GM19023 (cell line): ENCODE results near the gene PXT1.
"Not testable (repeated sequence)": the region's sequence is repeated elsewhere in the genome, so short reads cannot be mapped to it uniquely, and the experiment has no call there.

Source experiments
- ATAC-seq: cut with Tn5 transposase; IDR thresholded peaks from one replicate; pipeline ENCODE4 v1.9.1; 2021; ENCODE audit warnings: mild to moderate bottlenecking, moderate library complexity; ENCODE audit not compliant: unreplicated experiment

Gene PXT1

DNA sequence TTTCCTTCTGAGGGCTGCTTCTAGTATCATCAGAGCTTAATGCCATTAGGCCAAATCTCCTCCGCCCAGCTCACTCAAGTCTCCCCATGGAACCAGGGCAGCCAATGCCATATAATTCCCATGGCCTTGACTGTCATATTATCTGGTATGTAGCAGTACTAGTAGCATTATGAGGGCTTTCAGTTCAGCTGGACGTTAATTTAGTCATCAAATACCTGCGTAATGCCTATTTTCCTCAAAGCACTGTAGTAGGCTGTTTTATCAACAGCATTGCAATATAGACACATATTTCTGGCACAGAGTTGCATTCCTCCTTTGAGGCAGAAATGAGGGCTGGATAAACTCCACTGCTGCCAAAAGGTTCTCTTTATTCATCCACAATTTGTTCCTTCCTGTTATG is 1.8 kb upstream of the PXT1 start:
- ATAC-seq = no peak

DNA sequence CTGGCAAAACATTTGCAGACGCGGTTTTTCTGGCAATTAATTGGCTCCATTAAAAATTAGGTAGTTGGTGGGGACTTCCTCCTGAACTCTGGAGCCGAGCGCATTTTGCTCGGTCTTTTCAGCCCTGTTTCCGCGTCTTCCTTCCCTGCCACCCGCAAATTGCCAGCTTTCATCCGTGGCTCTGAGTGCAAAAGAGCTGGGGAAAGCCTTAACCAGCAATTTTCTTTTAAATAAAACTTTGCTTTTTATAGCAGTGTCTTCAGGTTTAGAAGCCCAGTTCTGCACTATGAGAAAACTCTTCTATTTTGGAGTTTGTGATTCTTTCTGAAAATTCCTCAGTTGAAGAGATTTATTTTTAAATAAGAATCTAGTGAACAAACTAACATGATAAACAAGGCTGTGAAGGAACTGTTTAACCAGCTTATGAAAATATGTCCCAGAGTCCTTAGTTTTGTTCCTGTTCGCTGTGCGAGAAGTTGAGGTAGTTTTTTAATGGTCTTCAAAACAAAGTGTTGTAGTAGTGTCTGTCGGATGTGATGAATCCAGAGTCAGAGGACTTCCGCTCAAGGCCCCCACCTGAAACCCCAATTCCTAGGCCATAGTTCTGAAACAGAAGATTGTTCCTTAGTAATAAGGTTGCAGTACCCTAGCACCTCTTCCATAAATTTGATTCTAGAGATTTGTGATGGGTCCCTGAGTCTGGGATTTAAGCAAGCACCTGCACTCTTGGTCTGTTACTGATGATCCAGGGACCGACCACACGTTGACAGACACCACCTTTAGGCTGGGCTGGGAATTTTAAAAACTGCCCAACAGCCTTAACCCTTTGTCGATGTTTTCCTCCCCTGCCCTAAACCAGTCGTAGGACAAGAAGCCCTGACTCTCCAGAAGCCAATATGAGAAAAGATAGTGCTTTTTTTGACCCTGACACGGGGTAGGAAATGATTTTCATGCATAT is 1.1 kb upstream of the PXT1 start:
- no peak for ATAC-seq

DNA sequence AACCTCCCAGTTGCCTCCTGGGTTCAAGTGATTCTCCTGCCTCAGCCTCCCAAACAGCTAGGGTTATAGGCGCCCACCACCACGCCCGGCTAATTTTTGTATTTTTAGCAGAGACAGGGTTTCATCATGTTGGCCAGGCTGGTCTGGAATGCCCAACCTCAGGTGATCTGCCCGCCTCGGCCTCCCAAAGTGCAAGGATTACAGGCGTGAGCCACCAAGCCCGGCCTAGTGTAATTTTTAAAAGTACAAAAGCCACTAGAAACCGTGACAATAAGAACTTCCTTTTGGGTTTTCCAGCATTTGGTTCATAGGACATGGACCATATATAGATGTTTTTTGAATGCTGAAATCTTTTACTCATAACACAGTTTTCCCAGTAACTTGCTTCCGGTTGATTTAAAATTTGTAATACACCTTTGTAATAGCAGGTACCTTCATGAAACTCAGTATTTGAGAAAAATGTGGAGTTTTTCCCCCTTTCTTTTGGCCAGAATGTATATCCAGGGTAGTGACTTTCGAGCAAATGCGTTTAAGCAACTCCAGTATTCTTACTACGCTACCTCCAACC is 467 bp downstream of the PXT1 start:
- no peak for ATAC-seq

DNA sequence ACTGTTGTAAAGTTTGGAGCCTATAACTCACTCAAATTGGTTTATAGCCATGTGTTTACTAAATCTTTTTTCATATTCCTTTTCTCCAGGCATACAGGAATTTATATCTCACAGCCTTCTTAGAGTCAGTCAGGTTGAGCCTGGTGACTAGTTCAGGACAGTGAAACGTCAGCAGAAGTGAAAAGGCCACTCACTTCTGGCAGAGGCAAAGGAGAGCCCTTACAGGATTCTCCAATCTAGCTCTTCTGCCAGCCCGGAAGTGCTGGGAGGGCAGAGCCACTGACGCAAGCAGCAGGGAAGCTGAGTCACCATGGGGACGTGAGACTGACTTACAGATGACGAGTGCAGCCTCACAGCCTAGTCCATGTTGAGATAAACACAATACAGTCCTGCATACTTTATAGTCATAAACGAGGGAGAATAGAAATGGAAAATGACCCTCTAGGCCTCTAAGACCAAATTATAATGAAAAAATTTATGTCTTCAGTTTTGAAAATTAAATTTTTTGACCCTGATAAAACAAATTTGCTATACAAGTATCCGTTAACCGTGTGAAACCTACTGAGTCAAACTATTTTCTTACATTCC is 1.3 kb downstream of the PXT1 start:
- ATAC-seq = peak; percentile 44

DNA sequence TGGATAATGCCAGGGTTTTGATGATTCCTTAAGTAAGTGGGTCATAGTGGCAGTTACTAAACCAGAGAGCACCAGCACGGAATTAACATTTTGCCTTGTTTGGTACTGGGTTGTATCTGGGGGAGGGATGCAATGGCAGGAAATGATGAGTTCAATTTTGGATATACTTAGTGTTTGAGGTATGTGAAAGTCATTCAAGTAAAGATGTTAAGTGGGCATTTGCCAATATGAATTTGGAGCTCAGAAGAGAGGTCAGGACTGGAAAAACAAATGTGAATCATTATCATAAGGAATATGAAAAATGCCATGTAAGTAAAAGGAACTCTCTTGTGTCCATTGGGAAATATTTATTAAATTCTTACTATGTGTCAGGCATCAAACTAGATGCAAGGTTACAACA is 6.2 kb downstream of the PXT1 start:
- ATAC-seq = no peak

DNA sequence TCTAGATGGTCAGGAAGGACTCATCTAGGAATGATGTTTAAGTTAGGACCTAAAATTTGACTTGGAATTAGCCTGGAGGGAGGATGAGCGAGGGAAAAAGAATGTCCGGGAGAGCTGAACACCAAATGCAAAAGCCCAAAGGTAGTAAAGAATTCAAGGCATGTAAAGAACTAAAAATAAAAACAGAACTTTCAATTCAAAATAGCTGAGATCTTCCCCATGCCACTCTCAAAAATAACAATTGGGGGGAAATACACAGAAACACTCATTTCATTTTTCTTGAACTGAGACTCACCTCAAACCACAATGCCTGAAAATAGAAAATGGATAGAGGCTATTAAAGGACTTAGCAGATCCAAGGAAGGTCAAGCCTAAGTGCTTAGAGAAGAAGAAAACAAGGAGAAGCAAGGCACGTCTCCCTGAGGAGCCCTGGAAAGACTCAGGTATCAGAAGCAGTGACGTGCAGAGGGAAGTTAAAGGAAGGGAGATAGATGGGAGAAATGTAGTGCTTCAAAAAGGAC is 10.4 kb downstream of the PXT1 start:
- ATAC-seq = no peak

DNA sequence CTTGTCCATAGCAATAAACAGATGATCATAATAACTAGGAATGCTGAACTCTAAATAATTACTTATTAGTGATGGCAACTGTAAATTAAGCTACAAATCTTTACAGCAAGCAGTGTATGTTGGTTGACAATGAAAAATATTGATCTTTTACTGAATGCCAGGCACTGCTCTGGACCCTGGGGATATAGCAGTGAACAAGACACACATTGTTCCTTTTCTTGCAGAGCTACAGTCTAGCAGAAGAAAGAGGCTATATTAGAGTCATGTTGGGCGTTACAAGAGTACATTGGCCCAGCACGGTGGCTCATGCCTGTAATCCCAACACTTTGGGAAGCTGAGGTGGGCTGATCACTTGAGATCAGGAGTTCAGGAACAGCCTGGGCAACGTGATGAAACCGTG is 11.5 kb downstream of the PXT1 start:
- ATAC-seq = no peak

DNA sequence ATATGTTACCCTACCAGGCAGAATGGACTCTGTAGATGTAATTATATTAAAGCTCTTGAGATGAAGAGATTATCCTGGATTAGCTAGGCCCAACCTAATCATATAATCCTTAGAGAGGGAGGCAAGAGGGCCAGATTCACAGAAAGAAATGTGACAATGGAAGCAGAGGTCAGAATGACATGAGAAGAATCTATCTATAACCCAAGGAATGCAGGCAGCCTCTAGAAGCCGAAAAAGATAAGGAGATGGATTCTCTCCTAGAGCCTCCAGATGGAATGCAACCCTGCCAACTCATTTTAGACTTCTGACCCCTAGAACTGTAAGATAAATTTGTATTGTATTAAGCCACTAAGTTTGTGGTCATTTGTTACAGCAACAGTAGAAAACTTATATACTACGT is 12.3 kb downstream of the PXT1 start:
- no peak for ATAC-seq

DNA sequence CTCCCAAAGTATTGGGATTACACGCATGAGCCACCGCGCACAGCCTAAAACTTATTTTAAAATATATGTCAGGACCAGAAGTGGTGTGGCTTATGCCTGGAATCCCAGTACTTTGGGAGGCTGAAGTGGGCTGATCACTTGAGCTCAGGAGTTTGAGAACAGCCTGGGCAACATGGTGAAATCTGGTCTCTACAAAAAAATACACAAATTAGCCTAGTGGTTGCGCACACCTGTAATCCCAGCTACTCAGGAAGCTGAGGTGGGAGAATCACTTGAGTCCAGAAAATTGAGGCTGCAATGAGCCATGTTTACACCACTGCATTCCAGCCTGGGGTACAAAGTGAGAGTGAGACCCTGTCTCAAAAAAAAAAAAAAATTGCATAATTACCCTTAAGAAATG is 13.7 kb downstream of the PXT1 start:
- no peak for ATAC-seq

DNA sequence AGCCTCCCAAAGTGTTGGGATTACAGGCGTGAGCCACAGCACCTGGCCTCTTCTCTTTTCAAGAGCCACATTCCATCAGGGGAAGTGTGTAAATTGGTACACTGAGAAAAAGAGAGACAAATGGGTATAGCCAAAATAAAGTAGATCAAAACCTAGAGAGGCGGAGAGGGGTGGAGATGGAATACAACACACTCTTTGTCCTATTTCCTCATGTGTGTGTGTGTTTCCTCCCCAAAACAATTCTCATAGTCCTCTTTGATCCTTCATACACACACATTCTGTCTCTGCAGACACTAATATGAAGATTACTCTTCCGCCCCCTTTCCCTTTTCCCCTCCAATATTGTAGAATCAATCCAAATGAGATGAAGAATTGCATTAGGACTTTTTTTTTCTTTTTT is 16.0 kb downstream of the PXT1 start:
- ATAC-seq = no peak

DNA sequence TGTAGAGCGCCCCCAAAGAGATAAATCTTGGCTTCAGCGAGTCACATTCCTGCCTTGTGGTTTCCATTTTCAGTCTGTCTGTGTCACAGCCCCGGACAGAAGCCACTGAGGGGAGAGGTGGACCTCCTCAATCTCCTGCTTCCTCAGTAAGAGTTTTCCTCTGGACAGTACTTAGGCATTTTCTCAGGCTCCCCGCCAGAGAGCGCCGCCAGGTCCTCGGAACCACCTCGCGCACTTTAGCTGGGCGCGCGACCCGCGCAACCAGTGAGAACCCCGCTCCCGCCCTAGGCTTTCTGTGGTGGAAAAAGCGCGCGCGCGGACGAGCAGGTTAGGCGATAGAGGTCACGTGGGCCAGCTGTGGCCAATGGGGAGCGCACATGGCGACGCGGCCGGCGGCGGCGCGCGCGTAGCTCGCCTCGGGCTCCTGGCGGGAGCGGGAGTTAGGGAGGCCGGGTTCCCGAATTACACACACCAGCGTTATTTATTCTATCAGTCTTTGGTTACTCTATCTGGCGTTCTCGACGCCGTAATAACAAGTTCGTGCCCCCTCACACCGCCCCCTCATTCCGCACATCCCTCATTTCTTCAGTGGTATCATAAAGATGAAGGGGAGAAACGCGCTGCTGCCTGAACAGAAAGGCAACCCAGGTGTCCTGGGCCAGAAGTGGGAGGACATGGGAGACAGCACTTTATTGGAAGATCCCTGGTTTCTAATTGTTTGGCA is 19.4 kb downstream of the PXT1 start:
- peak; percentile 95 for ATAC-seq

DNA sequence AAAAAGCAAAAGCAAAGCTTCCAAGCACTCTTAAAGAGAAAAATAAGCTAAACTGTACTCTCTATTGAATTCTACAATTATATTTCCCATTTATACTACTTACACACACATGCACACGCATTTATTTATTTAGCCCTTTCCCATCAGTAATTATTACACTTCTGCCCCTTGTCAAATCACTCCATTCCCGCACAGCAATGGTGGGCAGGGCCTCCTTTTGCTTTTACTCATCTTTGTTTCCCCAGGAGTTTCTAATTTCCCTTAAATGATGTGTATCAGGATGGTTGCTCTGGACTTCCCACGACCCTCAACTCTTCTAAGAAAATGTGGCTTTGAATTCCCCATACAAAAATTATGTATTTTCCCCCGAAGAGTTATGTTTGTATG is 19.9 kb downstream of the PXT1 start:
- no peak for ATAC-seq

DNA sequence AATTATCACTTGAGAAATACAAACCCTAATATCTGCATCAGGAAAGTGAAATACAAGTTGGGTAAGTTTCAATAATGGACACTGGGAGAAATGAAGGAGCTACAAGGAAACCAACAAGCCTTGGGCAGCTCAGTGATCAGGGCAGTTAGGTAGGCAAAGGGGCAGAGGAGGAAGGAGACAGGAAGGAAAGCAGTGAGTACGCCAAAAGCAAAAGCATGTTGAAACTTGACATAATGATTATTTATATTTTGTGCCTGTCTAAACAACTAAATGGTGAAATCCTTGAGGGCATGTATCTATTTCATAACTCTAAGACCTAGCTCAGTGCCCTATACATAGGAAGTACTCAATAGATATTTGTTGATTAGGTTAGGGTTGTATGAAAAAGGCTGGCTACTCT is 23.3 kb downstream of the PXT1 start:
- no peak for ATAC-seq

DNA sequence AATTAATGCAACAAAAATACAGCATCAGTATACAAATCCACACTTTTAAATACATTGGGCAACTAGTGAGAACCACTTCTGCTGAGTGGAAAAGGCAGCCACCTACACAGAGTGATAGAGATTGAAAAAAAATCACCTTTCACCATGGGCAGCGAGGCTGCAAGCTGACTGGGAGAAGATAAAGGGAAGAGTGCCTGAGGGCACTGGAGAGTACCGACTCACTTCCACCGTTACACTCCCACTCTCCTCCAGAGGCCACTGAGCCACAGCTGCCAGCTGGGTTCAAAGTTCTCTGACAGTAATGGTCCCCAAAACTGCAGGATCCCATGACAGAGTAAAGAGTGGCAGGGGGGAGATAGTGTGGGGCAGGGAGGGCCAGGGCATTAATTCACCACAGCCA is 24.1 kb downstream of the PXT1 start:
- no peak for ATAC-seq

DNA sequence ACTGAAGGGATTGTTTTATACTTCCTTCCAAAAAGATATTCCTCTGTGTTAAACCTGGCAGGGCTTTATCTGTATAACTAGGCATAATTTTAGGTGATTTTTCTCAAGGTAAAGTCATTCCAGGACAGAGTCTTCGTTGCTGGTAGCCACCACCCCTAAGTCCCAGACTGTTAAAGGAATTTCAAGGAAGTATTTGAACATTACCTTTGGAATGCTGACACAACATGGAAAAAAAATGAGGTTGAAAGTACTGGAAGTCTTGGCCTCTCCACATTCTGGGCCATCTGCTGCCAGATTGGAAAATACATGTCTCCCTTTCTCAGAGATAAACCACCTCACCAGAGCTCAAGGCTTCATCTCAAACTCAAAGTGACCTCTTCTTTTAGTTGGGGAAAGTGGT is 28.2 kb downstream of the PXT1 start:
- ATAC-seq = no peak

DNA sequence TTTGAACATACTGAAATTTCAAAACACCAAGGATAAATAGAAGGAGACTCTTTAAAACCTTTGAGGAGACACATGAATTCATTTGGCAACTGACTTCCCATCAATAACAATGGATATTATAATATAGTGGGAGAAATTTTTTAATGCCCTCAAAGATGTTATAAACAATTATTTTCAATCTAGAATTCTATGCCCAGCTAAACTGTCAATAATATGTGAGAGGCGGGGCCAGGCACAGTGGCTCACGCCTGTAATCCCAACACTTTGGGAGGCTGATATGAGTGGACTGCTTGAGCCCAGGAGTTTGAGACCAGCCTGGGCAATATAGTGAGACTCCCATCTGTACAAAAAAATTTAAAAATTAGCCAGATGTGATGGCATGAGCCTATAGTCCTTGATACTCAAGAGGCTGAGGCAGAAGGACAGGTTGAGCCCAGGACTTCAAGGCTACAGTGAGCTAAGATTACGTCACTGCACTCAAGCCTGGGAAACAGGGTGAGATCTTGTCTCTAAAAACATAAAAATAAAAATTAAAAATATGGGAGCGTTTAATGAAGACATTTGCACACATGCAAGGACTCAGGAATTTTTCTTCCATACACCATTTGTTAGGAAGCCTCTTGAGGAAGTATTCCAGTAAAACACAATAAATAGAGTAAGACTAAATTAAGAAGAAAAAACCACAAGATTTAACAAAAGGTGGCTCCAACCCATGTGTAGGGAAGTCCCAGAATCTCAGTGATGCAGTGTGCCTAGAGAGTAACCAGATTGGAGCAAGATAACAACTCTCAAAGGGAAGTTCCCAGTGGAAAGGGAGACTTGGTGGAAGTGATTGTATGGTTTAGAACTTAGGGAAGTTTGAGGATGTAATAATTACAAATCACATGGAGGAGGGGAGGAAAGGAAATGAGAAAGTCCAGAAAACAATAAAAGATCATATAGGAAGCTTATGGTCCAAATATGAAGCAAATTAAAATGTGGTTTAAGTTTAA is 28.9 kb downstream of the PXT1 start:
- no peak for ATAC-seq

DNA sequence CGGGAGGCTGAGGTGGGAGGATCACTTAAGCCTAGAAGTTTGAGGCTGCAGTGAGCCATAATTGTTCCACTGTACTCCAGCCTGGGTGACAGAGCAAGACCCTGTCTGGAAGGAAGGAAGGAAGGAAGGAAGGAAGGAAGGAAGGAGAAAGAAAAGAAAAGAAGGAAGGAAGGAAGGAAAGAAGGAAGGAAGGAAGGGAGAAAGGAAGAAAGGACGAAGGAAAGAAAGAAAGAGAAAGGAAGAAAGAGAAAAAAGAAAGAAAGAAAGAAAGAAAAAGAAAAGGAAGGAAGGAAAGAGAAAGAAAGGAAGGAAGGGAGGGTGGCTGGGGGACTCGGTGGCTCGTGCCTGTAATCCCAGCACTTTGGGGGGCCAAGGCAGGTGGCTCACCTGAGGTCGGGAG is 32.9 kb downstream of the PXT1 start:
- not testable (repeated sequence) for ATAC-seq

DNA sequence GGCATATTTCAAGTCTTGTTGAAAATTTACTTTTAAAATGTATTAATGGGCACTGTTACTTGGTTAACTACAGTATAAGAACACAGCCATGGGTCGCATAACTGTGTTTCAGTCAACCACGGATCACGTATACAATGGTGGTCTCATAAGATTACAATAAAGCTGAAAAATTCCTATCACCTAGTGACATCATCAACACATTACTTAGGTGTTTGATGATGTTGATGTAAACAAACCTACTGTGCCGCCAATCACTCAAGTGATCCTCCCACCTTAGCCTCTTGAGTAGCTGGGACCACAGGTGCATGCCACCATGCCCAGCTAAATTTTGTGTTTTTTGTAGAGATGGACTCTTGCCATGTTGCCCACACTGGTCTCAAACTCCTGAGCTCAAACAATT is 38.5 kb downstream of the PXT1 start:
- ATAC-seq = no peak

DNA sequence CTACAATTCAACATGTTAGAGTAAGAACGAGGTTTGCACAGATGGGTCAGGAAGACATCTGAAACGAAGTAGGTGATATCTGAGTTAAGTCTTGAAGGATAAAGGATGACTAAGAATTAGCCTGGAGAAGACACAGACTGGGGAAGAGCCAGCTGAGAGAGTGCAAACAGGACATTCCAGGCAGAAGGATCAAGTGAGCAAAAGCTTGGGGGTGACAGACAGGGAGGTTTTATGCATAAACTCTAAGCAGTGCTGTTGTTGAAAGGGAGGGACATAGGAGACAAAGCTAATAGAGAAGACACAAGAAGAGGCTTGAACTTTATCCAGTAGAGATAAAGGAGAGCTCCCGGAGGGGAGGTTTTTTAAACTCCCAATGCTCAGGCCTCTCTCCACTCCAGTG is 40.2 kb downstream of the PXT1 start:
- ATAC-seq = no peak

DNA sequence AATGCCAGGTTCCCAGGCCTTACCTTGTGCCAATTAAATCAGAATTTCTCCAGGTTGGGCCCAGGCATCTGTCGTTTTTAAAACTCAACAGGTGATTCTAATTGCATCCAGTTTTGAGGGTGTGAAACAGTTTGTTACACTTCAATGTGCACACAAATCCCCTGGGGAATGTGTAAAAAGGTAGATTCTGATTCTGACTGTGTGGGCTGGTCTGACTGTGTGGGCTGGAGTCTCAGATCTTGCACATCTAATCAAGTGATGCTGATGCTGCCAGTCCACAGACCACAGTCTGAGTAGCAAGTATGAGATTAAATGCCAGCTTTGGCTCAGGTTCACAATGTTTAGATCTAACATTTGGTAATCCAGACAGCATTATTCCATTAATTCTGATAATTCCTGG is 42.7 kb downstream of the PXT1 start:
- no peak for ATAC-seq
